Spleen (tissue), 11 donors: ENCODE measurements around the gene SENP1. TPM values are rescaled to one million over a fixed set of nuclear protein-coding genes. Genes with fewer than 3 reads are reported as not detected.

Experiments
- DNase-seq: peaks from one replicate; pipeline ENCODE4 v3.0.0-alpha.2; 2020
- H3K27ac ChIP-seq, 8 donors: fragments of 200-600 bp; sonication (generic) in 7 of 8; 1 replicate in 4 of 8; 2 replicates in 4 of 8; pipeline versions ENCODE4 v1.5.0 to v1.8.0; 2016 to 2021; ENCODE audit warnings: inconsistent platforms in 4 of 8, mild to moderate bottlenecking in 4 of 8, moderate library complexity in 1 of 8
- H3K27me3 ChIP-seq, 7 donors: fragments of 200-600 bp; sonication (generic) in 6 of 7; replicated peaks in 1 of 7; 1 replicate in 4 of 7; 2 replicates in 3 of 7; pipeline versions ENCODE4 v1.5.0 to v1.8.0; 2016 to 2021; ENCODE audit warnings: inconsistent platforms in 3 of 7, mild to moderate bottlenecking in 1 of 7
- H3K36me3 ChIP-seq, 6 donors: fragments of 200-600 bp; sonication (generic) in 5 of 6; 1 replicate in 4 of 6; 2 replicates in 2 of 6; pipeline versions ENCODE4 v1.5.0 to v1.8.0; 2016 to 2021; ENCODE audit warnings: inconsistent platforms in 2 of 6
- H3K4me1 ChIP-seq, 6 donors: fragments of 200-600 bp; sonication (generic) in 5 of 6; 1 replicate in 3 of 6; 2 replicates in 3 of 6; pipeline versions ENCODE4 v1.5.0 to v1.8.0; 2016 to 2021; ENCODE audit warnings: inconsistent platforms in 3 of 6
- H3K4me3 ChIP-seq, 8 donors: fragments of 200-600 bp; sonication (generic) in 7 of 8; 1 replicate in 4 of 8; 2 replicates in 4 of 8; pipeline versions ENCODE4 v1.5.0 to v1.8.0; 2016 to 2021; ENCODE audit warnings: inconsistent platforms in 4 of 8, mild to moderate bottlenecking in 4 of 8, moderate library complexity in 2 of 8
- H3K9me3 ChIP-seq, 8 donors: fragments of 200-600 bp; sonication (generic) in 7 of 8; 1 replicate in 4 of 8; 2 replicates in 4 of 8; pipeline versions ENCODE4 v1.5.0 to v1.8.0; 2016 to 2021; ENCODE audit warnings: inconsistent platforms in 4 of 8
- CTCF ChIP-seq, 11 experiments: fragments of 200-600 bp in 7 of 11; fragments of 450-650 bp in 4 of 11; sonication (generic) in 4 of 11; IDR thresholded peaks in 8 of 11; conservative IDR thresholded peaks in 3 of 11; 1 replicate in 7 of 11; 2 replicates in 4 of 11; pipeline versions ENCODE4 v1.4.0 to v1.8.0; 2016 to 2021; ENCODE audit warnings: antibody characterized with exemption in 11 of 11, inconsistent platforms in 4 of 11, mild to moderate bottlenecking in 1 of 11
- POLR2A ChIP-seq, 3 donors: fragments of 450-650 bp; IDR thresholded peaks; one replicate each; pipeline ENCODE4 v1.5.1; 2017; ENCODE audit warnings: antibody characterized with exemption in 3 of 3, mild to moderate bottlenecking in 1 of 3
- POLR2AphosphoS5 ChIP-seq, 3 donors: sonication (generic); formaldehyde crosslinking; IDR thresholded peaks; one replicate each; pipeline ENCODE4 v1.5.1; 2017; ENCODE audit warnings: antibody characterized with exemption in 3 of 3
- WGBS, 5 donors: extraction: QIAGEN DNeasy Blood & Tissue Kit in 3 of 5; methylation state at CpG; one replicate each; pipeline versions ENCODE4 v1.1.5 to v1.1.7; 2013 to 2018; 5-methylcytosine and 5-hydroxymethylcytosine counted together
- intact Hi-C: fragments of 100-400 bp; cut with DNase I; formaldehyde crosslinking; loops from one replicate; pipeline ENCODE4 v1.15.0; 2023; ENCODE audit warnings: low total_unique reads
- polyA plus RNA-seq, 3 donors: library from polyadenylated mRNA; stranded (reverse); fragments of 200-250 nt; gene quantifications; one replicate each; pipeline ENCODE4 v1.2.1, GENCODE V29; 2013
- total RNA-seq, 7 donors: library from RNA; depleted of rRNA in 3 of 7; stranded (reverse); fragments of >200 nt in 3 of 7; fragmentation: NEBNext Ultra II Directional in 4 of 7; extraction: Animal tissue kit (Norgen Biotek cat#: 25700) in 4 of 7; gene quantifications; one replicate each; pipeline versions ENCODE4 v1.1.0 to v1.2.1, GENCODE V29; 2016 to 2021
- donor health status: healthy with polysubstance abuse.
- donor health status: DM: no; HTN: no; CAD: no; lungs with moderate emphysema.
- donor health status: DM: no; HTN: no; CAD: no.
- donor health status: Bipolar disorder and iron deficiency.
- donor health status: healthy.
- donor health status: DM: no; HTN: no; CAD: no.
- donor health status: DM: yes; HTN: yes; CAD: no.

The SENP1 gene
- total and polyA plus RNA-seq, 10 donors = 3.7 to 37.4 (median 25.6) TPM

GRCh38 chr12:48065041-48065440 is 40.8 kb downstream of the SENP1 start:
- no peak for DNase-seq
- Histone ChIP-seq H3K4me1 (peaks cover 0 to 4% (median 0%) of the 10 kb centered on the region in 6 donors), H3K4me3 (no peak overlapping the region), H3K27me3 (no peaks in the 10 kb centered on the region), H3K27ac (no peak overlapping the region), H3K9me3 (peaks cover 0 to 2% (median 0%) of the 10 kb centered on the region in 8 donors), H3K36me3 (peaks cover 6 to 100% (median 87%) of the 10 kb centered on the region in 6 donors)
- intact Hi-C loops = no loop called here
- WGBS, 5 donors = 93 to 98% (median 94%) methylated on average over 5 of the region's 5 CpGs
- no peak for TF ChIP-seq POLR2A (IDR thresholded peaks at IDR 0.05)
- TF ChIP-seq POLR2AphosphoS5 (IDR thresholded peaks at IDR 0.05) = no peak
- no peak for TF ChIP-seq CTCF (IDR thresholded peaks at IDR 0.05 in 8 of 11, conservative IDR thresholded peaks at IDR 0.05 in 3 of 11)

DNA sequence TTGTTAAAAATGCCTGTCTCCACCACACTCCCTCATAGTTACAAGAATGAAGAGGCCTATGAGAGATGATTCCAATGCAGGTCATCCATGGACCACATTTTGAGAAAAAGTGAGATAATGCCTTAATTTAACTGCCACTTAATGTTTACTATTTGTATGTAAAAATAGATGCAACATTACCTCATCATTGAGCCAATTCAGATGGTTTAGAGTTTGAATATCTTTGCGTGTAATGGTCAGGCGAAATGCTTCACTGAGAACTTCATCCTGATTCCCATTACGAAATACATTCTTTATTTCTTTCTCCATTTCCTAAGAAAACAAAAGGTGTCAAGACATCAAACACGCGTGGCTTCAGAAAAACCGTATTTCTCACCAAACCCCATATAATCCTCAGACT is 42.3 kb downstream of the SENP1 start:
- 94 to 97% (median 96%) methylated on average over 6 of the region's 6 CpGs for WGBS, 5 donors
- TF ChIP-seq POLR2A (IDR thresholded peaks at IDR 0.05) (no peak), CTCF (IDR thresholded peaks at IDR 0.05 in 8 of 11, conservative IDR thresholded peaks at IDR 0.05 in 3 of 11) (no peak), POLR2AphosphoS5 (IDR thresholded peaks at IDR 0.05) (no peak)

GRCh38 chr12:48061938-48062719 is 43.8 kb downstream of the SENP1 start:
- intact Hi-C loops = no loop called here
- H3K4me3 ChIP-seq = no peak overlapping the region
- H3K27me3 ChIP-seq = no peaks in the 10 kb centered on the region
- DNase-seq = no peak
- TF ChIP-seq CTCF (IDR thresholded peaks at IDR 0.05 in 8 of 11, conservative IDR thresholded peaks at IDR 0.05 in 3 of 11) (peak in 1 of 11 experiments; percentile 27), POLR2AphosphoS5 (IDR thresholded peaks at IDR 0.05) (no peak)
- H3K4me1 ChIP-seq = peaks cover 0 to 4% (median 0%) of the 10 kb centered on the region in 6 donors
- H3K9me3 ChIP-seq = peaks cover 0 to 18% (median 13%) of the 10 kb centered on the region in 8 donors
- peaks cover 10 to 93% (median 77%) of the 10 kb centered on the region in 6 donors for H3K36me3 ChIP-seq
- WGBS, 5 donors = 53 to 96% (median 83%) methylated on average over 1 of the region's 1 CpG
- H3K27ac ChIP-seq = no peak overlapping the region

More for the DNA sequence above, 42.3 kb downstream of the SENP1 start:
- Histone ChIP-seq H3K4me3 (no peak overlapping the region), H3K9me3 (peaks cover 0 to 17% (median 12%) of the 10 kb centered on the region in 8 donors), H3K36me3 (peaks cover 10 to 100% (median 87%) of the 10 kb centered on the region in 6 donors), H3K27me3 (no peaks in the 10 kb centered on the region), H3K4me1 (peaks cover 0 to 4% (median 0%) of the 10 kb centered on the region in 6 donors), H3K27ac (no peak overlapping the region)
- intact Hi-C loops = no loop called here
- no peak for DNase-seq

DNA sequence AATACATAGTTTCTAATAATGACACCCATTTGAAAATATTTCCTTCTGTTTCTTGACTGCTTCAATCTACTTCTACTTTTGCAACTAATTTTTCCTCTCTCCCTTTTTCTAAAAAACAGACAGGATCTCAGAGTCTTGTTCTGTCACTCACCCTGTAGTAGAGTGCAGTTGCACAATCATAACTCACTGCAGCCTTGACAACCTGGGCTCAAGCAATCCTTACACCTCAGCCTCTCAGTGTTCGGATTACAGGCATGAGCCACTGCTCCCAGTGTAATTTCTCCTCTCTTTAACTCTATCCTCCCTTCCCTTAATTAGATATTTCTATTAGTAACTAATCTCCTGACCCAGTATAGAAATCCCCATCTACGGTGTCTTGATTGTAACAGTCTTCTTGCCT is 45.4 kb downstream of the SENP1 start:
- no peak overlapping the region for H3K4me3 ChIP-seq
- no peaks in the 10 kb centered on the region for H3K27me3 ChIP-seq
- H3K9me3 ChIP-seq = peaks cover 0 to 18% (median 13%) of the 10 kb centered on the region in 8 donors
- H3K4me1 ChIP-seq = peaks cover 0 to 4% (median 0%) of the 10 kb centered on the region in 6 donors
- intact Hi-C loops = no loop called here
- WGBS, 5 donors = 93 to 99% (median 99%) methylated on average over 2 of the region's 2 CpGs
- TF ChIP-seq POLR2A (IDR thresholded peaks at IDR 0.05) (no peak), CTCF (IDR thresholded peaks at IDR 0.05 in 8 of 11, conservative IDR thresholded peaks at IDR 0.05 in 3 of 11) (no peak), POLR2AphosphoS5 (IDR thresholded peaks at IDR 0.05) (no peak)
- no peak overlapping the region for H3K27ac ChIP-seq
- no peak for DNase-seq
- peaks cover 10 to 77% (median 65%) of the 10 kb centered on the region in 6 donors for H3K36me3 ChIP-seq
